Measurements from ENCODE around the gene ROCK2.

DNA sequence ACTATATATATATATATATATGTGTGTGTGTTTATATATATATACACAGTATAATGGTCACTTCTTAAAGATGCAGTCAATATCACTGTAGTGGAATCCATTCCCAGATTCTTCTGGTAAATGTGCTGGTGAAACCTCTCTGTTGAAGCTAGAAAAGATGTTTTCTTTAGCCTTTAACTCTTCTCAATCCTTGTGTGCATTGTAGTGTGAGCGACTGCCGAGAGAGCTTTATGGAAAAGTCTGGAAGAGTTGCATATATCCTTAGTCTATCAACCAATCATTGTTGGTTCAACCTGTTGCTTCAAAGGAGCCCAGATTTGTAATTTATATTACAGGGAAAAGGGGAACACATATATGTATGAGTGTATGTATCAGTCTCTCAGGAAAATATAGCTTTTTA, 161.5 kb downstream of the ROCK2 start:
- TF ChIP-seq, protein P1, sequence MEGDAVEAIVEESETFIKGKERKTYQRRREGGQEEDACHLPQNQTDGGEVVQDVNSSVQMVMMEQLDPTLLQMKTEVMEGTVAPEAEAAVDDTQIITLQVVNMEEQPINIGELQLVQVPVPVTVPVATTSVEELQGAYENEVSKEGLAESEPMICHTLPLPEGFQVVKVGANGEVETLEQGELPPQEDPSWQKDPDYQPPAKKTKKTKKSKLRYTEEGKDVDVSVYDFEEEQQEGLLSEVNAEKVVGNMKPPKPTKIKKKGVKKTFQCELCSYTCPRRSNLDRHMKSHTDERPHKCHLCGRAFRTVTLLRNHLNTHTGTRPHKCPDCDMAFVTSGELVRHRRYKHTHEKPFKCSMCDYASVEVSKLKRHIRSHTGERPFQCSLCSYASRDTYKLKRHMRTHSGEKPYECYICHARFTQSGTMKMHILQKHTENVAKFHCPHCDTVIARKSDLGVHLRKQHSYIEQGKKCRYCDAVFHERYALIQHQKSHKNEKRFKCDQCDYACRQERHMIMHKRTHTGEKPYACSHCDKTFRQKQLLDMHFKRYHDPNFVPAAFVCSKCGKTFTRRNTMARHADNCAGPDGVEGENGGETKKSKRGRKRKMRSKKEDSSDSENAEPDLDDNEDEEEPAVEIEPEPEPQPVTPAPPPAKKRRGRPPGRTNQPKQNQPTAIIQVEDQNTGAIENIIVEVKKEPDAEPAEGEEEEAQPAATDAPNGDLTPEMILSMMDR (IDR thresholded peaks at IDR 0.05 in 8 of 11, conservative IDR thresholded peaks at IDR 0.05 in 3 of 11): no peak
- no peak for TF ChIP-seq POLR2A (IDR thresholded peaks at IDR 0.05)
